ENCODE data around the gene TP53BP2.
A peak's percentile ranks its signal among the peaks of the same experiment; 100 is the strongest.
"Not testable (repeated sequence)": the region's sequence is repeated elsewhere in the genome, so short reads cannot be mapped to it uniquely, and the experiment has no call there.

TP53BP2 gene

GRCh38 chr1:223809905-223810304 lies 35.8 kb downstream of the TP53BP2 start:
- not testable (repeated sequence) for H3K9me3 Mint-ChIP-seq; H3K4me3 Mint-ChIP-seq; DNase-seq (ENCODE audit: low spot score in 2 of 2); H3K27ac Mint-ChIP-seq; ATAC-seq
- H3K4me1 Mint-ChIP-seq: peaks cover 16% of the 10 kb centered on the region
- H3K36me3 Mint-ChIP-seq: peaks cover 95% of the 10 kb centered on the region

- DNase-seq (ENCODE audit: low spot score in 2 of 2) (no peak), ATAC-seq (no peak)
- H3K4me1 Mint-ChIP-seq: no peaks in the 10 kb centered on the region
- no peak overlapping the region for H3K4me3 Mint-ChIP-seq
- H3K9me3 Mint-ChIP-seq: no peaks in the 10 kb centered on the region
- H3K27ac Mint-ChIP-seq: no peak overlapping the region
- H3K36me3 Mint-ChIP-seq: peaks cover 100% of the 10 kb centered on the region
Measured at GRCh38 chr1:223803211-223803610, 42.5 kb downstream of the TP53BP2 start.

- DNase-seq (ENCODE audit: low spot score in 2 of 2) (no peak), ATAC-seq (no peak)
- H3K27ac Mint-ChIP-seq: peak overlapping the region; percentile 26
- no peaks in the 10 kb centered on the region for H3K9me3 Mint-ChIP-seq
- peaks cover 100% of the 10 kb centered on the region for H3K36me3 Mint-ChIP-seq
- no peak overlapping the region for H3K4me3 Mint-ChIP-seq
- no peaks in the 10 kb centered on the region for H3K4me1 Mint-ChIP-seq
Measured at GRCh38 chr1:223802602-223803001, 43.1 kb downstream of the TP53BP2 start.

- Mint-ChIP-seq H3K9me3 (no peaks in the 10 kb centered on the region), H3K4me1 (no peaks in the 10 kb centered on the region), H3K4me3 (no peak overlapping the region), H3K27ac (peak overlapping the region; percentile 26), H3K36me3 (peaks cover 100% of the 10 kb centered on the region)
- ATAC-seq (no peak), DNase-seq (ENCODE audit: low spot score in 2 of 2) (no peak)
Measured at GRCh38 chr1:223802032-223802431, 43.7 kb downstream of the TP53BP2 start.

GRCh38 chr1:223796210-223796609 lies 49.5 kb downstream of the TP53BP2 start:
- no peaks in the 10 kb centered on the region for H3K4me1 Mint-ChIP-seq
- H3K27ac Mint-ChIP-seq: peak overlapping the region; percentile 40
- H3K9me3 Mint-ChIP-seq: no peaks in the 10 kb centered on the region
- H3K4me3 Mint-ChIP-seq: no peak overlapping the region
- H3K36me3 Mint-ChIP-seq: peaks cover 98% of the 10 kb centered on the region
- ATAC-seq (no peak), DNase-seq (ENCODE audit: low spot score in 2 of 2) (no peak)

- peaks cover 98% of the 10 kb centered on the region for H3K36me3 Mint-ChIP-seq
Measured at GRCh38 chr1:223794136-223794880, 51.4 kb downstream of the TP53BP2 start.

GRCh38 chr1:223793716-223794115 lies 52.0 kb downstream of the TP53BP2 start:
- no peak overlapping the region for H3K4me3 Mint-ChIP-seq
- no peak overlapping the region for H3K27ac Mint-ChIP-seq
- H3K9me3 Mint-ChIP-seq: no peaks in the 10 kb centered on the region
- H3K36me3 Mint-ChIP-seq: peaks cover 98% of the 10 kb centered on the region
- ATAC-seq: no peak
- DNase-seq (ENCODE audit: low spot score in 2 of 2): no peak
- H3K4me1 Mint-ChIP-seq: no peaks in the 10 kb centered on the region

More at GRCh38 chr1:223794136-223794880, 51.4 kb downstream of the TP53BP2 start:
- ATAC-seq: no peak
- Mint-ChIP-seq H3K27ac (no peak overlapping the region), H3K4me1 (no peaks in the 10 kb centered on the region), H3K4me3 (no peak overlapping the region), H3K9me3 (no peaks in the 10 kb centered on the region)
- DNase-seq (ENCODE audit: low spot score in 2 of 2): no peak

GRCh38 chr1:223792046-223792445 lies 53.7 kb downstream of the TP53BP2 start:
- Mint-ChIP-seq H3K4me3 (no peak overlapping the region), H3K36me3 (peaks cover 98% of the 10 kb centered on the region), H3K4me1 (no peaks in the 10 kb centered on the region), H3K27ac (peak overlapping the region; percentile 71), H3K9me3 (no peaks in the 10 kb centered on the region)
- DNase-seq (ENCODE audit: low spot score in 2 of 2) (no peak), ATAC-seq (no peak)

- ATAC-seq (no peak), DNase-seq (ENCODE audit: low spot score in 2 of 2) (no peak)
- Mint-ChIP-seq H3K4me3 (no peak overlapping the region), H3K27ac (peak overlapping the region; percentile 34), H3K4me1 (no peaks in the 10 kb centered on the region), H3K9me3 (no peaks in the 10 kb centered on the region), H3K36me3 (peaks cover 97% of the 10 kb centered on the region)
Measured at GRCh38 chr1:223788746-223789415, 56.9 kb downstream of the TP53BP2 start.

GRCh38 chr1:223785808-223786207 lies 59.9 kb downstream of the TP53BP2 start:
- H3K27ac Mint-ChIP-seq: no peak overlapping the region
- ATAC-seq: no peak
- H3K36me3 Mint-ChIP-seq: peaks cover 93% of the 10 kb centered on the region
- H3K9me3 Mint-ChIP-seq: no peaks in the 10 kb centered on the region
- H3K4me1 Mint-ChIP-seq: peaks cover 10% of the 10 kb centered on the region
- DNase-seq (ENCODE audit: low spot score in 2 of 2): no peak
- no peak overlapping the region for H3K4me3 Mint-ChIP-seq

GRCh38 chr1:223784541-223784940 lies 61.2 kb downstream of the TP53BP2 start:
- Mint-ChIP-seq H3K9me3 (no peaks in the 10 kb centered on the region), H3K36me3 (peaks cover 93% of the 10 kb centered on the region), H3K27ac (peak overlapping the region; percentile 20), H3K4me3 (no peak overlapping the region), H3K4me1 (peaks cover 10% of the 10 kb centered on the region)
- DNase-seq (ENCODE audit: low spot score in 2 of 2): no peak
- no peak for ATAC-seq

- peak overlapping the region; percentile 20 for H3K27ac Mint-ChIP-seq
- H3K4me3 Mint-ChIP-seq: no peak overlapping the region
- no peak for DNase-seq (ENCODE audit: low spot score in 2 of 2)
- H3K9me3 Mint-ChIP-seq: no peaks in the 10 kb centered on the region
- peaks cover 10% of the 10 kb centered on the region for H3K4me1 Mint-ChIP-seq
- H3K36me3 Mint-ChIP-seq: peaks cover 91% of the 10 kb centered on the region
- no peak for ATAC-seq
Measured at GRCh38 chr1:223783676-223784075, 62.1 kb downstream of the TP53BP2 start.

- Mint-ChIP-seq H3K27ac (peak overlapping the region; percentile 62), H3K36me3 (peaks cover 91% of the 10 kb centered on the region), H3K9me3 (no peaks in the 10 kb centered on the region), H3K4me1 (peaks cover 22% of the 10 kb centered on the region), H3K4me3 (no peak overlapping the region)
- DNase-seq (ENCODE audit: low spot score in 2 of 2) (no peak), ATAC-seq (no peak)
Measured at GRCh38 chr1:223780949-223781348, 64.8 kb downstream of the TP53BP2 start.

GRCh38 chr1:223780318-223780717 lies 65.4 kb downstream of the TP53BP2 start:
- Mint-ChIP-seq H3K27ac (peak overlapping the region; percentile 62), H3K4me3 (no peak overlapping the region), H3K4me1 (peaks cover 25% of the 10 kb centered on the region), H3K9me3 (no peaks in the 10 kb centered on the region), H3K36me3 (peaks cover 91% of the 10 kb centered on the region)
- ATAC-seq: no peak
- DNase-seq (ENCODE audit: low spot score in 2 of 2): no peak

- DNase-seq (ENCODE audit: low spot score in 2 of 2) (peak in 1 of 2 donors; percentile 44), ATAC-seq (no peak)
- H3K27ac Mint-ChIP-seq: peak overlapping the region; percentile 88
- H3K9me3 Mint-ChIP-seq: no peaks in the 10 kb centered on the region
- H3K4me3 Mint-ChIP-seq: no peak overlapping the region
- H3K4me1 Mint-ChIP-seq: peaks cover 38% of the 10 kb centered on the region
- peaks cover 96% of the 10 kb centered on the region for H3K36me3 Mint-ChIP-seq
Measured at GRCh38 chr1:223776826-223777454, 68.8 kb downstream of the TP53BP2 start.

Measured in stimulated activated effector memory CD8-positive, alpha-beta T cell treated with anti-CD3 and anti-CD28 coated beads, Interleukin-12 subunit alpha, Interleukin-12 subunit beta, amount 100 ng/mL, for 72 hours (primary cell).